Endothelial cell of umbilical vein (primary cell): Measurements from ENCODE around the gene HS3ST1. TPM values are rescaled to one million over a fixed set of nuclear protein-coding genes. Genes with fewer than 3 reads are reported as not detected.

Experiments used
- BruUV-seq: library from RNA; stranded (reverse); fragments of 400-500 nt; replicated peaks from 2 replicates; lab custom pipeline; 2021; lab: Mats Ljungman, UMichigan
- CTCF ChIA-PET: fragments of 300-600, 350-600 bp; sonication (Branson Sonifier 250); formaldehyde crosslinking; loops from one replicate; lab custom pipeline; 2021; ENCODE audit warnings: antibody characterized with exemption, inconsistent platforms; lab: Charles Lee
- POLR2A ChIA-PET: fragments of 300-600, 350-600 bp; sonication (Branson Sonifier 250); formaldehyde crosslinking; loops from one replicate; lab custom pipeline; 2021; ENCODE audit warnings: antibody characterized with exemption, inconsistent platforms; lab: Charles Lee
- DNase-seq: peaks from one replicate; pipeline ENCODE4 v3.0.0-alpha.2; 2011; ENCODE audit warnings: low read depth, low spot score
- FAIRE-seq: peaks from 2 replicates; lab custom pipeline; 2011; peaks lifted over from hg19 to GRCh38; lab: Jason Lieb, UNC
- H2AFZ ChIP-seq: 2 replicates; pipeline ENCODE4 v1.6.0; 2012; ENCODE audit warnings: low read depth, low read length, control low read depth, inconsistent platforms
- H3K27ac ChIP-seq: 2 replicates; pipeline ENCODE4 v1.5.1; 2011; ENCODE audit warnings: low read depth, mild to moderate bottlenecking, control low read depth, low read length, moderate library complexity; ENCODE audit not compliant: insufficient read depth
- H3K27me3 ChIP-seq, 2 experiments: 2 replicates each; pipeline versions ENCODE4 v1.6.0 to v1.6.1; 2011; ENCODE audit warnings: low read length in 2 of 2, mixed read lengths in 1 of 2; ENCODE audit not compliant: control insufficient read depth in 2 of 2, insufficient read depth in 2 of 2
- H3K36me3 ChIP-seq, 2 experiments: 2 replicates in 1 of 2; 3 replicates in 1 of 2; pipeline ENCODE4 v1.5.1; 2011; ENCODE audit warnings: low read length in 2 of 2, mild to moderate bottlenecking in 1 of 2, moderate library complexity in 1 of 2; ENCODE audit not compliant: control insufficient read depth in 2 of 2, insufficient read depth in 2 of 2; ENCODE audit errors: extremely low read depth in 1 of 2
- H3K4me1 ChIP-seq: 3 replicates; pipeline ENCODE4 v1.5.1; 2011; ENCODE audit warnings: mild to moderate bottlenecking, low read length; ENCODE audit not compliant: control insufficient read depth, insufficient read depth; ENCODE audit errors: extremely low read depth
- H3K4me2 ChIP-seq: 2 replicates; pipeline ENCODE4 v1.6.1; 2011; ENCODE audit warnings: low read length, control low read depth, mixed read lengths; ENCODE audit not compliant: insufficient read depth
- H3K4me3 ChIP-seq, 3 experiments: fragments of 200-600 bp in 1 of 3; sonication (generic), shearing (Covaris generic) in 1 of 3; replicated peaks in 1 of 3; 2 replicates each; pipeline ENCODE4 v1.5.1; 2011 to 2016; ENCODE audit warnings: control low read depth in 3 of 3, low read length in 3 of 3, mild to moderate bottlenecking in 2 of 3, inconsistent platforms in 1 of 3, low read depth in 1 of 3, moderate library complexity in 1 of 3; ENCODE audit not compliant: insufficient read depth in 1 of 3
- H3K79me2 ChIP-seq: 2 replicates; pipeline ENCODE4 v1.6.0; 2012; ENCODE audit warnings: low read length, inconsistent platforms; ENCODE audit not compliant: control insufficient read depth, insufficient read depth
- H3K9ac ChIP-seq: replicated peaks from 2 replicates; pipeline ENCODE3; 2011; ENCODE audit warnings: low read length, control low read depth; ENCODE audit not compliant: insufficient read depth; ENCODE audit errors: extremely low read depth
- H3K9me1 ChIP-seq: replicated peaks from 3 replicates; pipeline ENCODE4 v1.6.0; 2011; ENCODE audit warnings: mild to moderate bottlenecking, low read length; ENCODE audit not compliant: control insufficient read depth, insufficient read depth; ENCODE audit errors: extremely low read depth
- H3K9me3 ChIP-seq: replicated peaks from 2 replicates; pipeline ENCODE4 v1.5.1; 2012; ENCODE audit warnings: low read length, inconsistent platforms; ENCODE audit not compliant: control insufficient read depth, insufficient read depth
- H4K20me1 ChIP-seq: replicated peaks from 2 replicates; pipeline ENCODE3; 2011; ENCODE audit warnings: mild to moderate bottlenecking, low read length; ENCODE audit not compliant: control insufficient read depth, insufficient read depth; ENCODE audit errors: extremely low read depth
- EZH2 ChIP-seq: IDR thresholded peaks from 2 replicates; pipeline ENCODE4 v1.6.1; 2012; ENCODE audit warnings: borderline replicate concordance, low read depth, mild to moderate bottlenecking, moderate library complexity, low read length, inconsistent platforms; ENCODE audit not compliant: severe bottlenecking
- FOS ChIP-seq: IDR thresholded peaks from 2 replicates; pipeline ENCODE4 v1.6.1; 2011; ENCODE audit warnings: mild to moderate bottlenecking, low read length, moderate library complexity, borderline replicate concordance; ENCODE audit not compliant: insufficient read depth
- GATA2 ChIP-seq: IDR thresholded peaks from 2 replicates; pipeline ENCODE4 v1.7.0; 2011; ENCODE audit warnings: low read depth, mild to moderate bottlenecking, moderate library complexity, mixed read lengths, low read length; ENCODE audit not compliant: insufficient read length, insufficient read depth
- JUN ChIP-seq: IDR thresholded peaks from 2 replicates; pipeline ENCODE4 v1.6.1; 2011; ENCODE audit warnings: borderline replicate concordance, low read depth; ENCODE audit not compliant: insufficient read length, insufficient read depth
- MYC ChIP-seq: IDR thresholded peaks from one replicate; pipeline ENCODE4 v1.6.1; 2011; ENCODE audit warnings: mild to moderate bottlenecking, low read depth, low read length
- POLR2A ChIP-seq: IDR thresholded peaks from 2 replicates; pipeline ENCODE4 v1.6.1; 2012; ENCODE audit warnings: low read depth, mild to moderate bottlenecking, control low read depth, low read length
- POLR2AphosphoS5 ChIP-seq: IDR thresholded peaks from 2 replicates; pipeline ENCODE4 v1.6.1; 2012; ENCODE audit warnings: low read depth, mild to moderate bottlenecking, control low read depth, low read length, moderate library complexity; ENCODE audit not compliant: insufficient read depth
- dilution Hi-C: fragments of 300-500 bp; cut with MboI; formaldehyde crosslinking; loops from one replicate; pipeline ENCODE4 v1.15.0; 2019; ENCODE audit warnings: low sequenced_read_pairs; ENCODE audit not compliant: extremely low pct_ligation_motif_present
- intact Hi-C: fragments of 100-400 bp; cut with micrococcal nuclease; formaldehyde crosslinking; loops from one replicate; pipeline ENCODE4 v1.10.0; 2022
- polyA plus RNA-seq, 4 experiments: library from polyadenylated mRNA; depleted of rRNA in 3 of 4; stranded (reverse) in 3 of 4; unstranded in 1 of 4; fragments of >200 nt; gene quantifications; 2 replicates each; pipeline versions ENCODE4 v1.2.1 to v1.2.3, GENCODE V29; 2011 to 2012; ENCODE audit warnings: missing spikeins in 1 of 4
- total RNA-seq: library from RNA; stranded (reverse); gene quantifications from 2 replicates; pipeline ENCODE4 v1.2.3, GENCODE V29; 2021
- TF ChIP-seq, protein P1 (sequence below): IDR thresholded peaks from 2 replicates; pipeline ENCODE4 v1.6.1; 2011; ENCODE audit not compliant: insufficient read depth, insufficient read length
- TF ChIP-seq, protein P2 (sequence below), 2 donors: IDR thresholded peaks; 1 replicate in 1 of 2; 2 replicates in 1 of 2; pipeline ENCODE4 v1.5.1; 2011; ENCODE audit warnings: low read length in 2 of 2, mild to moderate bottlenecking in 2 of 2, moderate library complexity in 2 of 2, control low read depth in 1 of 2, inconsistent platforms in 1 of 2, low read depth in 1 of 2; ENCODE audit not compliant: insufficient read depth in 1 of 2; ENCODE audit errors: extremely low read depth in 1 of 2

HS3ST1 gene
- total and polyA plus RNA-seq, 2 donors (not counting 3 experiments of a cell fraction or from before 2014, with no cell fraction given): 0.14 to 1.3 TPM

DNA sequence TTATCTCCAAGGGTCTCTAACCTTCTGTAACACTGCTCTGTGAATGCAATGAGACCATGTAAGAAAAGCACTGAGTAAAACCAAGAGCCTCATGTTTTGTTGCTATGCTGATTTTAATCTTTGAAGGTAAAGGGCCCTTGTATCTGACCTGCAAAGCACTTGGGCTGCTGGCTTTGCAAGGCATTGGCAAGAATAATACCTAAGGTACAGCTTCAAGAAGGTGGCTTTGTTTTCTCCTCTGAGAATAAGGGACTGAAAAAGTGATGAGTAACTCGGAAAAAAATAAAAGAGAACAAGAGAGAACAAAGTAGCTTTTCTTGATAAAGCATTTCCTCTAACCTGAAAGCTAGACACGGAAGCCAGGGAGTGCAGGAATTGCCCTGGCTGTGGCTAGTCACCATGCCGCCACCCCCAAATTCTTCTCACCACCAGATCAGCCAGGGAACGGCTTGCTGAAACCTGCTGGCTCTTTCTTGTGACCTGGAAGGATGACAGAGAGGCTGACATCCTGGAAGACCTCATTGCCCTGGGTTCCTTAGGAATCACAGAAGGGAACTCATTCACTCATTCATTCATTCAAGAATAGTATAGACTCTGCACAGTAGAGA lies 41.8 kb upstream of the HS3ST1 start:
- no peak for TF ChIP-seq FOS
- no peak for TF ChIP-seq GATA2
- no peak for TF ChIP-seq MYC
- TF ChIP-seq JUN: no peak
- TF ChIP-seq, protein P1, sequence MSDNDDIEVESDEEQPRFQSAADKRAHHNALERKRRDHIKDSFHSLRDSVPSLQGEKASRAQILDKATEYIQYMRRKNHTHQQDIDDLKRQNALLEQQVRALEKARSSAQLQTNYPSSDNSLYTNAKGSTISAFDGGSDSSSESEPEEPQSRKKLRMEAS: no peak
- TF ChIP-seq, protein P2, sequence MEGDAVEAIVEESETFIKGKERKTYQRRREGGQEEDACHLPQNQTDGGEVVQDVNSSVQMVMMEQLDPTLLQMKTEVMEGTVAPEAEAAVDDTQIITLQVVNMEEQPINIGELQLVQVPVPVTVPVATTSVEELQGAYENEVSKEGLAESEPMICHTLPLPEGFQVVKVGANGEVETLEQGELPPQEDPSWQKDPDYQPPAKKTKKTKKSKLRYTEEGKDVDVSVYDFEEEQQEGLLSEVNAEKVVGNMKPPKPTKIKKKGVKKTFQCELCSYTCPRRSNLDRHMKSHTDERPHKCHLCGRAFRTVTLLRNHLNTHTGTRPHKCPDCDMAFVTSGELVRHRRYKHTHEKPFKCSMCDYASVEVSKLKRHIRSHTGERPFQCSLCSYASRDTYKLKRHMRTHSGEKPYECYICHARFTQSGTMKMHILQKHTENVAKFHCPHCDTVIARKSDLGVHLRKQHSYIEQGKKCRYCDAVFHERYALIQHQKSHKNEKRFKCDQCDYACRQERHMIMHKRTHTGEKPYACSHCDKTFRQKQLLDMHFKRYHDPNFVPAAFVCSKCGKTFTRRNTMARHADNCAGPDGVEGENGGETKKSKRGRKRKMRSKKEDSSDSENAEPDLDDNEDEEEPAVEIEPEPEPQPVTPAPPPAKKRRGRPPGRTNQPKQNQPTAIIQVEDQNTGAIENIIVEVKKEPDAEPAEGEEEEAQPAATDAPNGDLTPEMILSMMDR (IDR thresholded peaks at IDR 0.05; ENCODE audit: extremely low read depth in 1 of 2, insufficient read depth in 1 of 2, low read depth in 1 of 2, low read length in 2 of 2): no peak
- no peak for TF ChIP-seq EZH2
- no peak for TF ChIP-seq POLR2AphosphoS5
- no peak for TF ChIP-seq POLR2A
- Histone ChIP-seq H3K9me3 (no peaks in the 10 kb centered on the region), H3K27me3 (no peaks in the 10 kb centered on the region), H3K36me3 (no peaks in the 10 kb centered on the region), H3K4me3 (no peak overlapping the region), H3K27ac (no peak overlapping the region), H3K79me2 (no peaks in the 10 kb centered on the region), H3K4me1 (peaks cover 23% of the 10 kb centered on the region), H4K20me1 (no peaks in the 10 kb centered on the region), H3K4me2 (no peak overlapping the region), H3K9ac (no peak overlapping the region), H2AFZ (peak overlapping the region; percentile 25), H3K9me1 (no peaks in the 10 kb centered on the region)
- dilution Hi-C loops: no loop called here
- ChIA-PET CTCF (interaction anchor here (1.4 to 2.3 kb wide), 3 partner anchors 35 to 153 kb away, joined by 5 to 6 read pairs (median 5); partner anchors contain the start of gene HS3ST1), POLR2A (no interaction called here)
- DNase-seq (peak; percentile 12), FAIRE-seq (peak; percentile 70)
- intact Hi-C loops: loop anchor here (1.0 to 5.0 kb wide), 3 partner anchors 35 to 73 kb away; no protein-coding TSS in a partner anchor
- no TSS peak for BruUV-seq
